Sigmoid colon (tissue), 7 donors: ENCODE results near the gene AXDND1. TPM values are rescaled to one million over a fixed set of nuclear protein-coding genes. Genes with fewer than 3 reads are reported as not detected.

Experiments used
- DNase-seq: peaks from one replicate; pipeline ENCODE4 v3.0.0-alpha.2; 2019
- H3K27ac ChIP-seq, 4 donors: fragments of 200-600 bp; sonication (generic); one replicate each; pipeline ENCODE4 v1.5.1; 2016 to 2019; ENCODE audit warnings: mild to moderate bottlenecking in 1 of 4
- H3K27me3 ChIP-seq, 3 donors: fragments of 200-600 bp; sonication (generic); one replicate each; pipeline ENCODE4 v1.5.1; 2019; ENCODE audit warnings: mild to moderate bottlenecking in 1 of 3
- H3K36me3 ChIP-seq, 4 donors: fragments of 200-600 bp; sonication (generic); one replicate each; pipeline ENCODE4 v1.5.1; 2016 to 2019
- H3K4me1 ChIP-seq, 4 donors: fragments of 200-600 bp; sonication (generic); one replicate each; pipeline ENCODE4 v1.5.1; 2017 to 2019
- H3K4me3 ChIP-seq, 4 donors: fragments of 200-600 bp; sonication (generic); one replicate each; pipeline ENCODE4 v1.5.1; 2017 to 2019; ENCODE audit warnings: mild to moderate bottlenecking in 2 of 4, moderate library complexity in 1 of 4
- H3K9me3 ChIP-seq, 4 donors: fragments of 200-600 bp in 3 of 4; sonication (generic) in 3 of 4; one replicate each; pipeline versions ENCODE4 v1.5.1 to v1.6.1; 2013 to 2019
- CTCF ChIP-seq, 4 experiments: fragments of 450-650 bp in 3 of 4; fragments of 200-600 bp in 1 of 4; IDR thresholded peaks; one replicate each; pipeline ENCODE4 v1.5.1; 2016 to 2019; ENCODE audit warnings: antibody characterized with exemption in 4 of 4, mild to moderate bottlenecking in 3 of 4, moderate library complexity in 2 of 4
- EP300 ChIP-seq, 4 donors: sonication (generic); formaldehyde crosslinking; IDR thresholded peaks; one replicate each; pipeline ENCODE4 v1.6.1; 2017; ENCODE audit warnings: antibody characterized with exemption in 4 of 4
- POLR2A ChIP-seq, 2 donors: fragments of 450-650 bp; IDR thresholded peaks; one replicate each; pipeline ENCODE4 v1.6.1; 2016; ENCODE audit warnings: antibody characterized with exemption in 2 of 2, mild to moderate bottlenecking in 2 of 2, moderate library complexity in 2 of 2
- POLR2AphosphoS5 ChIP-seq, 4 donors: sonication (generic); formaldehyde crosslinking; IDR thresholded peaks; one replicate each; pipeline ENCODE4 v1.6.1; 2017; ENCODE audit warnings: antibody characterized with exemption in 4 of 4
- WGBS, 2 donors: extraction: QIAGEN DNeasy Blood & Tissue Kit; methylation state at CpG; one replicate each; pipeline ENCODE4 v1.1.7; 2013; 5-methylcytosine and 5-hydroxymethylcytosine counted together
- intact Hi-C: fragments of 100-400 bp; cut with DNase I; formaldehyde crosslinking; loops from one replicate; pipeline ENCODE4 v1.15.1; 2023
- polyA plus RNA-seq, 3 donors: library from polyadenylated mRNA; stranded (reverse); fragments of 200-250 nt; gene quantifications; one replicate each; pipeline ENCODE4 v1.2.3, GENCODE V29; 2013
- total RNA-seq, 4 donors: library from RNA; depleted of rRNA; stranded (reverse); fragments of >200 nt; gene quantifications; one replicate each; pipeline ENCODE4 v1.1.0, GENCODE V29; 2016
- donor health status: healthy with polysubstance abuse.
- donor health status: Bipolar disorder and iron deficiency.
- donor health status: healthy.

AXDND1 gene
- total and polyA plus RNA-seq, 7 donors, result 0.14 to 19.2 (median 2.4) TPM; not detected in 1

GRCh38 chr1:179340918-179341317 lies 24.9 kb upstream of the AXDND1 start:
- Histone ChIP-seq H3K27ac (no peak overlapping the region), H3K36me3 (peaks cover 4 to 66% (median 14%) of the 10 kb centered on the region in 4 donors)
- TF ChIP-seq EP300 (IDR thresholded peaks at IDR 0.05) (no peak), POLR2A (IDR thresholded peaks at IDR 0.05) (no peak), POLR2AphosphoS5 (IDR thresholded peaks at IDR 0.05) (no peak), CTCF (IDR thresholded peaks at IDR 0.05) (no peak)

GRCh38 chr1:179341943-179342547 lies 23.7 kb upstream of the AXDND1 start:
- intact Hi-C loops, result no loop called here
- no peaks in the 10 kb centered on the region for H3K9me3 ChIP-seq
- H3K36me3 ChIP-seq, result peaks cover 4 to 75% (median 14%) of the 10 kb centered on the region in 4 donors
- H3K27ac ChIP-seq, result no peak overlapping the region
- H3K4me3 ChIP-seq, result no peak overlapping the region
- no peaks in the 10 kb centered on the region for H3K27me3 ChIP-seq
- 90 to 94% methylated on average over 4 of the region's 4 CpGs for WGBS, 2 donors
- TF ChIP-seq EP300 (IDR thresholded peaks at IDR 0.05) (no peak), POLR2A (IDR thresholded peaks at IDR 0.05) (no peak), POLR2AphosphoS5 (IDR thresholded peaks at IDR 0.05) (no peak), CTCF (IDR thresholded peaks at IDR 0.05) (no peak)
- no peak for DNase-seq
- no peaks in the 10 kb centered on the region for H3K4me1 ChIP-seq

More at GRCh38 chr1:179340918-179341317, 24.9 kb upstream of the AXDND1 start:
- no peaks in the 10 kb centered on the region for H3K4me1 ChIP-seq
- WGBS, 2 donors, result 93 to 94% methylated on average over 5 of the region's 5 CpGs
- H3K4me3 ChIP-seq, result no peak overlapping the region
- DNase-seq, result no peak
- intact Hi-C loops, result no loop called here
- H3K27me3 ChIP-seq, result no peaks in the 10 kb centered on the region
- no peaks in the 10 kb centered on the region for H3K9me3 ChIP-seq

- DNase-seq, result no peak
- intact Hi-C loops, result no loop called here
- no peak overlapping the region for H3K4me3 ChIP-seq
- H3K36me3 ChIP-seq, result peaks cover 4 to 77% (median 14%) of the 10 kb centered on the region in 4 donors
- WGBS, 2 donors, result 76 to 92% methylated on average over 4 of the region's 4 CpGs
- H3K27me3 ChIP-seq, result no peaks in the 10 kb centered on the region
- TF ChIP-seq EP300 (IDR thresholded peaks at IDR 0.05) (no peak), POLR2AphosphoS5 (IDR thresholded peaks at IDR 0.05) (no peak), CTCF (IDR thresholded peaks at IDR 0.05) (no peak), POLR2A (IDR thresholded peaks at IDR 0.05) (no peak)
- H3K4me1 ChIP-seq, result no peaks in the 10 kb centered on the region
- H3K9me3 ChIP-seq, result no peaks in the 10 kb centered on the region
- H3K27ac ChIP-seq, result no peak overlapping the region
These were observed 22.9 kb upstream of the AXDND1 start for GRCh38 chr1:179342740-179343404.

- WGBS, 2 donors, result 95 to 96% methylated on average over 3 of the region's 3 CpGs
- DNase-seq, result no peak
- H3K27ac ChIP-seq, result no peak overlapping the region
- H3K4me1 ChIP-seq, result peaks cover 0 to 5% (median 0%) of the 10 kb centered on the region in 4 donors
- no peaks in the 10 kb centered on the region for H3K27me3 ChIP-seq
- H3K4me3 ChIP-seq, result no peak overlapping the region
- TF ChIP-seq CTCF (IDR thresholded peaks at IDR 0.05), result no peak
- peaks cover 0 to 55% (median 4%) of the 10 kb centered on the region in 4 donors for H3K36me3 ChIP-seq
- no peaks in the 10 kb centered on the region for H3K9me3 ChIP-seq
- intact Hi-C loops, result no loop called here
These were observed 14.5 kb upstream of the AXDND1 start for GRCh38 chr1:179351281-179351680.
